GM20431 (cell line): ENCODE results near the gene POM121C.
"Not testable (repeated sequence)": the region's sequence is repeated elsewhere in the genome, so short reads cannot be mapped to it uniquely, and the experiment has no call there.

Source experiments
- in situ Hi-C: fragments of 300-500 bp; cut with MseI, MboI; formaldehyde crosslinking; loops from one replicate; pipeline ENCODE4 v1.15.0; 2020; ENCODE audit warnings: low sequenced_read_pairs; ENCODE audit not compliant: unreplicated experiment

Gene POM121C

DNA sequence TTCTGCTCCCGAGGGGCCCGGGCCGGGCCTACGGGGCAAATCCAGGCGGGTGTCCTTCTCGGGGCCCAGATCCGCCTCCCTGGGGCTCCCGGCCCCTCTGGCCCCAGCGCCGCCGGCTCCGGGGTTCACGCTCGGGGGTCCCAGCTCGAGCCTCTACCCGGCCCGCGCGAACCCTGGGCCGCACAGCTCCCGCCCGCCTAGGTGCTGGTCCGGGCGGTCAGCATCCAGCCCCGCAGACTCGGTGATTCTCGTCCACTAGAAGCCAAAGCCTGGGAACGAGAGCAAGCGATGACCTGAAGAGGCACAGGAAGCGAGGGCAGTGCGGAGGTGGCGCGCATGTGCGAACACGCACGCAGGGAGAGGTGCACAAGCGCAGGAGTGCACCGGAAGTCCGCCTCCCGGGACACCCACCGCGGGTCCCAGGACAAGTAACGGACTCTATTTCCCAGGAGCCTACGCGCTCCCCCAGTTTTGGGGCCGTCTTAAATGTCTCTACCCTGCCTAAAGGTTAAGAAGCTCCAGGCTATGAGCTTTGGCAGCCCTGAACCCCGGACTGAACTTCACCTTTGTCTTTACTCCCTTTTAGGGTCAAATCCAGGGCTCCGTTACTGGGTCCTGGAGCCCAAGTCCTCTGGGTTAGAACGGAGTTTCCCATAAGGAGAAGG lies at the start of gene POM121C:
Gene POM121C (minus strand): TSS at position 321 of the 665 bp plus-strand sequence. CDS start 44,803 bp downstream, outside the sequence.
- in situ Hi-C loops: not testable (repeated sequence)

DNA sequence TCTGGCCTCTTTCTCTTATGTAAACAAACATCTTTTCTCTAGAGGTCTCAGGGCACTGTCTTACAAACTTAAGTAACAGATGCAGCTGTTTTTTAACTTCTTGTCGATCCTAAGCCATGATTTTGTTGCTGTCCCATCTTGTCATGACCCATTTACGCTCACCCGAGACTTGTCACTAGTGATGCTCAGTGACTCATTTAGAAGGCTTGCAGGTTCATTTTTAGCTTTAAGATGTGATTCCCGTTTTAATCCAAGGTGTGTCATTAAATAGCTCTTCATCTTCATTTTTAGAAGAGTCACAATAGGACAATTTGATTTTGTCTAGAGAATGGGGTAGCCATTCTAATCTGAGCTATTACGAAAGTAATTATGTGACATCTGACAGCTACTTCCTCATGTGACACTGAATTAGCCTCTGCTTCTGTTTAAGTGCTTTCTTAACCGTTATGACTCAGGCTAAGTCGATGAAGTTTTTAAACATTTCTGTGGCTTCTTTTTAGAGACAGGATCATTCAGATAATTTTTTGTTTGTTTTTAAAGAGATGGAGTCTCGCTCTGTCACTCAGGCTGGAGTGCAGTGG lies 48.7 kb upstream of the POM121C start:
- in situ Hi-C loops: no loop called here

DNA sequence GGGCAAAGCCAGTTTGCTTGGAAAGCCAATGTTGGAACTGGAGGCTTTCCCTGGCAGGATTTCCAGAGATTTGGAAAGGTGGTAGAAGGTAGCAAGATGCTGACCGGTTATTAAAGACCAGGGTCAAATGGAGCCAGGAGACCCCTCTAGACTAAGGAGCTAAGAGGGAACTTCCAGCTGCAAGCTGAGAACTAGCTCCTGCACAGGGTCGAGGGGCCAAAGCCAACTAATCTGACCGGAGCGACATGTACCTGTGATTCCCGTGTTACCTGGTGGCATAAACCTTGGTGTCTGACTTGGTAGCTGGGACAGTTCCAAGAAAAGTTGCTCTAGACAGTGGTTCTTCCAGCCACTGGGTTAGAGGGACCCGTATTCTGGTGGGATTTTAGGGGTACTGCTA lies 47.8 kb upstream of the POM121C start:
- in situ Hi-C loops: no loop called here

DNA sequence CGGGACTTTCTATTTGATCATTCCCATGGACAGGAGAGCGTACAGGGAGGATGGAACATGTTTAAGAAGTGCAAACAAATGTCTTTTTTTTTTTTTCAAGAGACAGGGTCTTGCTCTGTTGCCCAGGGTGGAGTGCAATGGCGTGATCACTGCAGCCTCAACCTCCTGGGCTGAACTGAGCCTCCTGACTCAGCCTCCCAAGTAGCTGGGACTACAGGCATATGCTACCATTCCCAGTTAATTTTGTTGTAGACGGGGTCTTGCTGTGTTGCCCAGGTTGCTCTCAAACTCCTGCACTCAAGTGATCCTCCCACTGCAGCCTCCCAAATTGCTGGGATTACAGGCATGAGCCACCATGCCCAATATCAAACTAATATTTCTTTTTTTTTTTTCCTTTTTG lies 46.5 kb upstream of the POM121C start:
- in situ Hi-C loops: no loop called here

DNA sequence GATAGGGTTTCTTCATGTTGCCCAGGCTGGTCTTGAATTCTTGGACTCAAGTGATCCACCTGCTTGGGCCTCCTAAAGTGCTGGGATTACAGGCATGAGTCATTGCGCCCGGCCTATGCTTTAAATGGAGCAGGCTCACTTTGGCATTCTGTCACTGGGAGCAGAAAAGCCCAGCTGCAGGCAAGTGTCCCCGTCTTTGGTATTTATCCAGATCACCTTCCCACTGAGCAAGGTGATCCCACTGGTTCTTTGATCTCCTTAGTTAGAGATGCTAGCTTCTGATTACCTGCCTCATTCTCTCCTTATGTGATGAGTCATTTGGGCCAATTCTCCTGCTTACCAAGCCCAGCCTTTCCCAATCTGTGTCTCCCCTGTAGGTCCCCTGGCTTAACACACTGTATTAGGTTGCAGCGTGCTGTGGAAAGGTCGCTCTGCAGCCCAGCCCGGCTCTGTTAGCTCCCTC lies 45.3 kb upstream of the POM121C start:
- in situ Hi-C loops: no loop called here

DNA sequence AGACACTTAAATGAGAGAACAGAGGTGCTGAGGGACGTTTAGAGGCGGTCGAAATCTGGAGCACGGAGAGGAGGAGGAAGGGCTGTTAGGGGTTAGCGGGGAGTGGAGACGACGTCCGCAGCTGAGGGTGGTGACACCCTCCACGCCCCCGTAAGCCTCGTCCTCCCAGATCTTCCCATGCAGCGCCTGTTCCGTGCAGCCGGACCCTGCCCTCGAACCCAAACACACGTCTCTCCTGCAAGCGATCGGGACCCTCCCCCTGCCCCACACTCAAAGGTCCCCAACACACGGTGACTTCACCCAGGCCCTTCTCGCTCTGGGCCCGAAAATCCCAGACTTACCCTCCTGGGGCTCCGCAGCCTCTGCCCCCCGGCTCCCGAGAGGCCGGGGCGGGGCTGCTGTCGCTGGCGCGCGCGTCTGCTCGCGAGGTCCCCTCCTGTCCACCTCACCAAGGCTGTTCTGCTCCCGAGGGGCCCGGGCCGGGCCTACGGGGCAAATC lies 41.2 kb upstream of the POM121C start:
- in situ Hi-C loops: not testable (repeated sequence)

DNA sequence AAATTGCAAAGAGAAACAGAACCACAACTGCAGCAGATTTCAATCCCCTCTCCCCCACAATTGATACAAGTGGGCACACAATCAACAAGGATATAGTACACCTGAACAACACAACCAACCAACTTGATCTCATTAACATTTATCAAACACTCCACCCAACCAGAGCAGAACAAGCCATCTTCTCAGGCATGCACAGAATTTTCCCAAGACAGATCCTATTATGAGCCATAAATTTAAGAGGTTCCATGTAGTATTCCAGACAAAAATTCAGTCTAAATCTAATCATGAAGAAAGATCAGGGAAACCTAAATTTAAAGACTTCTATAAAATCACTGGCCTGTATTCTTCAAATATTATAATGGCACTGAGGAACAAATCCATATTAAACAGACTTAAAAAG lies 35.6 kb upstream of the POM121C start:
- in situ Hi-C loops: not testable (repeated sequence)

DNA sequence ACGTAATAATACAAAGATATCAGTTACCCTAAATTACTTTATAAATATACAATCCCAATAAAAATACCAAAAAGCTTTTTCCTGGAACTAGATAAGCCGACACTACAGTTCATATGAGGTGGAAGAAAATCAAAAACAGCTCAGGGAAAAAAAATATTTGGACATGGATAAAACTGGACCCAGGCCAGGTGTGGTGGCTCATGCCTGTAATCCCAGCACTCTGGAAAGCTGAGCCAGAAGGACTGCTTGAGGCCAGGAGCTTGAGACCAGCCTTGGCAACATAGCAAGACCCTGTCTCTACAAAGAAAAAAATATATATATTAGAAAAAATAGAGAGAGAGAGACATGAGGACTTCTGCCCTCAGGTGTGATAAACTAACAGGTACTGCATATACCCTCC lies 32.7 kb upstream of the POM121C start:
- in situ Hi-C loops: not testable (repeated sequence)

DNA sequence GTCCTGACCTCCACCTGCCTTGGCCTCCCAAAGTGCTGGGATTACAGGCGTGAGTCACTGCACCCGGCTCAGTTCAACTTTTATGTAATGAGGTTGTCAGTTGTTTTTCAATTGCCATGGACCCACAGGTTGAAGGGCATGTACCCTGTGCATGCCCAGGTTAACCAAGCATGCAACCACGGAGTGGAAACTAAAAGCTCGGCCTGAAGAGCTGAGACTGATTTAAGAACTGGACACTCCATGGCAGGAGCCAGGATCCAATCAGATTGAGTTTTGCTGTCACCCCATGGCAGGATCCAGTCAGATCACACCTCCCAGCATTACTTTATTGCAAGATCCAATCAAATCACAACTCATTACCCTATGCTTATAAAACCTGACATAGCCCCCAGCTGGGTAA lies 22.9 kb upstream of the POM121C start:
- in situ Hi-C loops: not testable (repeated sequence)

DNA sequence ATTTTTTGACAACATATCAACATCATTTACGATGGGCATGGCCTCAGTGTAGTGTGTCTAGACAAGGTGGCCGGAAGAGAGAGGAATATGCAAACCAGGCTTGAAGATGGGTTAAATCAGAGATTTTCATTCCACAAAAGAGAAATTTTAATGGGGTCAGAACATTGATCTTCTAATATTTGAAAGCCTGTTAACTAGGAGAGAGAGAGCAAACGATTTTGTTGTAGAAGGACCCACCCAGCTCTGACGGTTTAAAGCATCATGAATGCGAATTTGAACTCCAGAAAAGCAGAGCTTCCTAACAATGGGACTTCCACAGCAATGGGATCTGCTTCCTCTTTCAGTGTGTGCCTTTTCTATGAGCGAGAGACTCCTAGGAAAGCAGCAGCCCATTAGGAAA lies 5.9 kb upstream of the POM121C start, which contains the start of gene SPDYE5:
Gene SPDYE5 (plus strand): TSS at position 301 of the 400 bp plus-strand sequence. CDS start 1,728 bp downstream, outside the sequence.
- in situ Hi-C loops: not testable (repeated sequence)

DNA sequence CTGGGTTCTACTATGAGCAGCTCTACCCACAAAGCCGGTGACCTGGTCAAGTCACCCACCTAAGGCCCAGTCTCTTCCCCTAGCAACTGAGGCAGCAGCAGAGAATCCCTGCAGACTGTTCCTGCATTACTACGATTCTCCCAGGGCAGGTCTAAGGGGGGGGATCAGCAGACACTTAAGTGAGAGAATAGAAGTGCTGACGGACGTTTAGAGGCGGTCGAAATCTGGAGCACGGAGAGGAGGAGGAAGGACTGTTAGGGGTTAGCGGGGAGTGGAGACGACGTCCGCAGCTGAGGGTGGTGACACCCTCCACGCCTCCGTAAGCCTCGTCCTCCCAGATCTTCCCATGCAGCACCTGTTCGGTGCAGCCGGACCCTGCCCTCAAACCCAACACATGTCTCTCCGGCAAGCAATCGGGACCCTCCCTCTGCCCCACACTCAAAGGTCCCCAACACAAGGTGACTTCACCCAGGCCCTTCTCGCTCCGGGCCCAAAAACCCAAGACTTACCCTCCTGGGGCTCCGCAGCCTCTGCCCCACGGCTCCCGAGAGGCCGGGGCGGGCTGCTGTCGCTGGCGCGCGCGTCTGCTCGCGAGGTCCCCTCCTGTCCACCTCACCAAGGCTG lies 632 bp downstream of the POM121C start:
- in situ Hi-C loops: not testable (repeated sequence)

DNA sequence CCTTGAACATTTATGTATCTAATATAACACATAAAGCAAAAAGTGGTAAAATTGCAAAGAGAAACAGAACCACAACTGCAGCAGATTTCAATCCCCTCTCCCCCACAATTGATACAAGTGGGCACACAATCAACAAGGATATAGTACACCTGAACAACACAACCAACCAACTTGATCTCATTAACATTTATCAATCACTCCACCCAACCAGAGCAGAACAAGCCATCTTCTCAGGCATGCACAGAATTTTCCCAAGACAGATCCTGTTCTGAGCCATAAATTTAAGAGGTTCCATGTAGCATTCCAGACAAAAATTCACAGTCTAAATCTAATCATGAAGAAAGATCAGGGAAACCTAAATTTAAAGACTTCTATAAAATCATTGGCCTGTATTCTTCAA lies 5.8 kb downstream of the POM121C start:
- in situ Hi-C loops: not testable (repeated sequence)

DNA sequence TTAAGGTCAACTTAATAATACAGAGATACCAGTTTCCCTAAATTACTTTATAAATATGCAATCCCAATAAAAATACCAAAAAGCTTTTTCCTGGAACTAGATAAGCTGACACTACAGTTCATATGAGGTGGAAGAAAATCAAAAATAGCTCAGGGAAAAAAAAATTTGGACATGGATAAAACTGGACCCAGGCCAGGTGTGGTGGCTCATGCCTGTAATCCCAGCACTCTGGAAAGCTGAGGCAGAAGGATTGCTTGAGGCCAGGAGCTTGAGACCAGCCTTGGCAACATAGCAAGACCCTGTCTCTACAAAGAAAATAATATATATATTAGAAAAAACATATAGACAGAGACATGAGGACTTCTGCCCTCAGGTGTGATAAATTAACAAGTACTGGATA lies 8.6 kb downstream of the POM121C start:
- in situ Hi-C loops: not testable (repeated sequence)

DNA sequence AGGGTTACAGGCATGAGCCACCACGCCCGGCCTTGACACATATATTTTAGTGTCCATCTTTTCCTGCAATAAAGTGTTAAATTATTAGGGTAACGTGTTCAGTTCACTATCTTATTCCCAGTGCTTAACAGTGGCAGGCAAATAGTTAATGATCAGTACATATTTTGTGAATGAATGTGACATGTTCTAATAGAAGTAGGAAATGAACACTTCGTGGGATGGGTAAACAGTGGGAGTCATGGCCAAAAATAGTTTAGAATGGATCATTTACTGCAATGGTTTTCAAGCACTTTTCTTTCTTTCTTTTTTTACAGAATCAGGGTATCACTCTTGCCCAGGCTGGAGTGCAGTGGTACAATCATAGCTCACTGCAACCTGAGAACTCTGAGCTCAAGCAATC lies 15.9 kb downstream of the POM121C start:
- in situ Hi-C loops: not testable (repeated sequence)

DNA sequence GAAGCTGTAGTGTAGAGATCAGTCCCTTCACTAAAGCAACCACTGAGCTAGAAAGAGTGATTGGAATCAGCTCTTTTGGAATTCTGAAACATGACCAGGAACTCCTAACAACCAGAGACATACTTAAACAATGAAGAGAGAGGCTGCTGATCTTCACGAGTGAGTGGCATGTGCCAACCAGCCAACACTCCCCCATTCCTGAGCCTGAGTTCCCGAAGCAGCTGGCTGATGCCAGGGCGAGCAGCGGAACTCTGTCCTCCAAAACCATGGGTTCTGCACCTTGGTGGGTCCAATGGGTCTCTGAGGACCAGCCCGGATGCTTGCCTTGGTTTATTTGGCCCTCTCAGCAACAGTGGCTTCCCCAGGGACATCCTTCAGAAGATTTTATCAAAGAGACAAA lies 25.6 kb downstream of the POM121C start:
- in situ Hi-C loops: not testable (repeated sequence)

DNA sequence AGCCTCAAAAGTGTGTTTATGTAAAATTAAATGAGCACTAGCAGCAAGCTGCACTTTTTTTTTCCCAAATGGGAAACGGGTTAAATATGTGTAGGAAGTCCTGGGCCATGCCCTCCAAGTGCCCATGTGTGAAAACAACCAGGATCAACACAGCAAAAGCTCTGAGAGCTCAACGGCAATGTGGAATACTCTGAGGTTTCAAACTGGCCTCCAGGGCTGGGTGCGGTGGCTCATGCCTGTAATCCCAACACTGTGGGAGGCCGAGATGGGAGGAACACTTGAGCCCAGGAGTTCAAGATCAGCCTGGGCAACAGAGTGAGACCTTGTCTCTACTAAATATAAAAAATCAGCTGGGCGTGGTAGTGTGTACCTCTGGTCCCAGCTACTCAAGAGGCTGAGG lies 28.1 kb downstream of the POM121C start:
- in situ Hi-C loops: not testable (repeated sequence)

DNA sequence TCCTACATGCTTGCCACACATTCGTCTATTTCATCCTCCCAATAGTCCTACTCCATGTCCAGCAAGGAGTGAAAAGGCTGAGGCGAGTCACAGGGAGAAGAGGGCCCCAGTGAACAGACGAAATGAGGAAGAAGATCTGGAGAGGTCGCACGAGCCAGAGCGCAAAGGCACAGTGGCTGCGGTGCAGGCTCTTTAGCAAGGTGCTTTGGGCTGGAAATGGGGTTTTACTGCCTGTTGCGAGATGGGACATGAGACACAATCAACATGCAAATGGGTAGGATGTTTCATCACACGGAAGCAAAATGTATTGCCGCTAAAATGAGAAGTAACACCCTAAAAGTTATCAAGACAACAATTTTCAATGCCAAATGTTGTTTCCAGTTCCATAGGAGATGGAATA lies 29.7 kb downstream of the POM121C start:
- in situ Hi-C loops: not testable (repeated sequence)

DNA sequence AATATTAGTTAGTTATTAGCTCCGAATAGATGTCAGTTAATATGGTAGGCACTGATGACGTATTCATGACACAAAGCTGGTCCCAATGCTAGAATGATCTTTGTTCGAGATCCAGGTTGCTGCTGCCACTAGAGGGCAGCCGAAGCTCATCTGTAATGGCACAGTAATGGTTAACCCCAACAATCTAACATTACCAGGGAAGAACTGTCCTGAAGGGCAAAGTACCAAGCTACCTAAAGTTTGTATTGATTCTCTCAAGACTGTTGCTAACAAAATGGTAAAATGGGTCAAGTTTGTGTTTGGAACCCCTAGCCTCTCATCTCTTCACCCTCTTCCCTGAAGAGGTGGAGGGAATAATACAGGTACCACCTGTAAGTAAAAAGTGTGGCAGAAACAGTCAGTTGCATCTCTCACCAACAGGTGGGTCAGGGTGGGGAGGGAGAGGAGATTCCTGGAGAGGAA lies 33.6 kb downstream of the POM121C start:
- in situ Hi-C loops: not testable (repeated sequence)

DNA sequence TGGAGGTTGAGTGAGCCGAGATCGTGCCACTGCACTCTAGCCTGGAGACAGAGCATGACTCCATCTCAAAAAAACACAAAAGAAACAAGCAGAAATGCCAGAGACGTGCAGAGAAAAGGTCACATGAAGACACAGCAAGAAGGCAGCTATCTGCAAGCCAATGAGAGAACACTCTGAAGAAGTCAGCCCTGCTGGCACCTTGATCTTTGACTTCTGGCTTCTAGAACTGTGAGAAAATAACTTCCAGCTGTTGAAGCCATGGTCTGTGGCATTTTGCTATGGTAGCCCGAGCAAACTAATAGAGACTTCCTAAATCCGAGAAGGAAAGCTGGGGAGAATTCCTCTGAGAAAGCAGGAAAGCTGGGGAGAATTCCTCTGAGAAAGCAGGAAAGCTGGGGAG lies 36.2 kb downstream of the POM121C start:
- in situ Hi-C loops: not testable (repeated sequence)

DNA sequence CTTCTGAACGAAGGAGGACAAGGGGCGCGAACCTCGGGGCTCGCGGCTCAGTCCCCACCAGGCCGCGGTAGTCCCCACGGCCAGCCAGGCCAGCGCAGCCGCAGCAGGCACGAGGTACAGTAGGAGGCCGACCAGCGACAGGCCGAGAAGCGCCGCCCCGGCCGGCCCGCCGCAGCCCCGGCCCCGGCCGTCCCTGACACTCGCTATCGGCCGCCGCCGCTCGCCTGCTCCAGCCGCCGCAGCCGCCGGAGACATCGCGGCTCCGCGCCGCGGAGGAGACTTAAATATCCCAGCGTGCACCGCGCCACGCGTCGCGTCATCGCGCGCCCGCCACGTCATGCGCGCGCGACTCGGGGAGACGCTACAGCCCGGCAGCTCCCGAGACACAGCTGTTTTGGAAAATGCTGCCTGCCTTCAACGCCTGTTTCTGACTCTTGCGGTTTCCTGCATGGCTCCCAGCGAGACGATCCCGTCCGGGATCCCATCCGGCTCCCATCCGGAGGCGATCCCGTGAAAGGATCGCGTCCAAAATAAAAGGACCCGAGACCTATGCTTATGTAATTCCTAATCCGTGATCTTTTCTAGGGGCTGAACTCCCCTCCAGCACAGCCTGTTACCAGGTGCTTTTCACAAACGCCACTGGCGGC lies 43.5 kb downstream of the POM121C start:
- in situ Hi-C loops: not testable (repeated sequence)

DNA sequence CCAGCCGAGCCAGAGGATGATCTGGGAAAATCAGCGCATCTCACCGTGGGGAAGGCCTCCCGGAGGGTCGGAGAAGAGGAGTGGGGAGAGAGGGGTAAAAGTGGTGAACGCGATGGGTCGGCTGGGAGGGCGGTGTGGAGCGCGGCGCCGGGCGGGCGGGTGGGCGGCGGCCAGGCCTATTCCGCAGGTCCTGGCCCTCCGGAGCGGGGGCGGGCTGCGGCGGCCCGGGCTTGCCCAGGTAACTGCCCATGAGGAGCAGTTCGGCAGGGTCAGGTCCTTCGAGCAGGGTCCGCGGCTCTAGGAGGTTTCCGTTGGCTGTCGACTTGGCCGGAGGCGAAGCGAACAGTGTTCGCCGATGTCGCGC lies 44.0 kb downstream of the POM121C start:
- in situ Hi-C loops: not testable (repeated sequence)
